Colonic mucosa (tissue), 4 donors: ENCODE data around the gene LY6G6F. TPM values are rescaled to one million over a fixed set of nuclear protein-coding genes. Genes with fewer than 3 reads are reported as not detected.

Experiments used
- DNase-seq: peaks from one replicate; pipeline ENCODE4 v3.0.0-alpha.2; 2020
- H3K27ac ChIP-seq: fragments of 200-600 bp; one replicate; pipeline ENCODE4 v1.8.0; 2021
- H3K27me3 ChIP-seq: fragments of 200-600 bp; one replicate; pipeline ENCODE4 v1.8.0; 2021
- H3K36me3 ChIP-seq: fragments of 200-600 bp; one replicate; pipeline ENCODE4 v1.8.0; 2021
- H3K4me1 ChIP-seq: fragments of 200-600 bp; one replicate; pipeline ENCODE4 v1.8.0; 2021; ENCODE audit warnings: mild to moderate bottlenecking
- H3K4me3 ChIP-seq: fragments of 200-600 bp; one replicate; pipeline ENCODE4 v1.8.0; 2021
- H3K9ac ChIP-seq, 2 donors: one replicate each; pipeline ENCODE4 v1.7.0; 2013; ENCODE audit warnings: control low read depth in 2 of 2, low read depth in 2 of 2, low read length in 2 of 2
- H3K9me3 ChIP-seq: fragments of 200-600 bp; one replicate; pipeline ENCODE4 v1.8.0; 2021
- CTCF ChIP-seq: fragments of 200-600 bp; IDR thresholded peaks from one replicate; pipeline ENCODE4 v1.8.0; 2022; ENCODE audit warnings: antibody characterized with exemption, mild to moderate bottlenecking
- intact Hi-C: fragments of 100-400 bp; cut with DNase I; formaldehyde crosslinking; loops from one replicate; pipeline ENCODE4 v1.14.1; 2022
- total RNA-seq, 2 donors: library from RNA; stranded (reverse); fragmentation: NEBNext Ultra II Directional in 1 of 2; extraction: Animal tissue kit (Norgen Biotek cat#: 25700) in 1 of 2; gene quantifications; one replicate each; pipeline ENCODE4 v1.2.1, GENCODE V29; 2021
- donor health status: healthy.
- donor health status: DM: no; HTN: no; CAD: no.
- donor health status: DM: no; HTN: no; CAD: no.

LY6G6F gene
- total RNA-seq, 2 donors from 2014 or later = not detected

GRCh38 chr6:31689249-31690110 is 17.2 kb upstream of the LY6G6F start:
- H3K36me3 ChIP-seq = peaks cover 10% of the 10 kb centered on the region
- no peak for DNase-seq
- peak overlapping the region; percentile 36 for H3K27ac ChIP-seq
- no peaks in the 10 kb centered on the region for H3K27me3 ChIP-seq
- H3K4me3 ChIP-seq = no peak overlapping the region
- no peaks in the 10 kb centered on the region for H3K9me3 ChIP-seq
- no peaks in the 10 kb centered on the region for H3K4me1 ChIP-seq
- H3K9ac ChIP-seq = no peak overlapping the region
- intact Hi-C loops = no loop called here
- peak; percentile 25 for TF ChIP-seq CTCF

GRCh38 chr6:31690231-31691077 is 16.2 kb upstream of the LY6G6F start:
- H3K9ac ChIP-seq = no peak overlapping the region

GRCh38 chr6:31691078-31691463 is 15.6 kb upstream of the LY6G6F start:
- H3K27ac ChIP-seq = peak overlapping the region; percentile 36
- no peak for DNase-seq
- H3K9ac ChIP-seq = no peak overlapping the region
- intact Hi-C loops = no loop called here
- no peaks in the 10 kb centered on the region for H3K27me3 ChIP-seq
- H3K36me3 ChIP-seq = peaks cover 10% of the 10 kb centered on the region
- no peak for TF ChIP-seq CTCF
- no peak overlapping the region for H3K4me3 ChIP-seq
- H3K4me1 ChIP-seq = no peaks in the 10 kb centered on the region
- H3K9me3 ChIP-seq = no peaks in the 10 kb centered on the region

More at GRCh38 chr6:31690231-31691077, 16.2 kb upstream of the LY6G6F start:
- peaks cover 10% of the 10 kb centered on the region for H3K36me3 ChIP-seq
- no peaks in the 10 kb centered on the region for H3K4me1 ChIP-seq
- H3K27ac ChIP-seq = peak overlapping the region; percentile 36
- no peaks in the 10 kb centered on the region for H3K27me3 ChIP-seq
- H3K4me3 ChIP-seq = no peak overlapping the region
- TF ChIP-seq CTCF = no peak
- H3K9me3 ChIP-seq = no peaks in the 10 kb centered on the region
- intact Hi-C loops = no loop called here
- DNase-seq = peak; percentile 55

GRCh38 chr6:31691564-31692108 is 15.0 kb upstream of the LY6G6F start:
- intact Hi-C loops = no loop called here
- DNase-seq = no peak
- Histone ChIP-seq H3K9ac (no peak overlapping the region), H3K36me3 (peaks cover 10% of the 10 kb centered on the region), H3K4me1 (no peaks in the 10 kb centered on the region), H3K27me3 (no peaks in the 10 kb centered on the region), H3K4me3 (no peak overlapping the region), H3K27ac (no peak overlapping the region), H3K9me3 (no peaks in the 10 kb centered on the region)
- no peak for TF ChIP-seq CTCF

GRCh38 chr6:31692353-31692752 is 14.3 kb upstream of the LY6G6F start:
- Histone ChIP-seq H3K4me3 (no peak overlapping the region), H3K9me3 (no peaks in the 10 kb centered on the region), H3K27me3 (no peaks in the 10 kb centered on the region), H3K9ac (no peak overlapping the region), H3K4me1 (no peaks in the 10 kb centered on the region), H3K27ac (no peak overlapping the region), H3K36me3 (peaks cover 10% of the 10 kb centered on the region)
- intact Hi-C loops = no loop called here
- no peak for TF ChIP-seq CTCF
- no peak for DNase-seq
